ENCODE measurements around the gene ITCH. TPM values are rescaled to one million over a fixed set of nuclear protein-coding genes. Genes with fewer than 3 reads are reported as not detected.

ITCH gene
- total and polyA plus RNA-seq, 2 of the 8 experiments (the other 6 are each of a cell fraction or from before 2014, with no cell fraction given): 3.9 to 45.2 TPM

DNA sequence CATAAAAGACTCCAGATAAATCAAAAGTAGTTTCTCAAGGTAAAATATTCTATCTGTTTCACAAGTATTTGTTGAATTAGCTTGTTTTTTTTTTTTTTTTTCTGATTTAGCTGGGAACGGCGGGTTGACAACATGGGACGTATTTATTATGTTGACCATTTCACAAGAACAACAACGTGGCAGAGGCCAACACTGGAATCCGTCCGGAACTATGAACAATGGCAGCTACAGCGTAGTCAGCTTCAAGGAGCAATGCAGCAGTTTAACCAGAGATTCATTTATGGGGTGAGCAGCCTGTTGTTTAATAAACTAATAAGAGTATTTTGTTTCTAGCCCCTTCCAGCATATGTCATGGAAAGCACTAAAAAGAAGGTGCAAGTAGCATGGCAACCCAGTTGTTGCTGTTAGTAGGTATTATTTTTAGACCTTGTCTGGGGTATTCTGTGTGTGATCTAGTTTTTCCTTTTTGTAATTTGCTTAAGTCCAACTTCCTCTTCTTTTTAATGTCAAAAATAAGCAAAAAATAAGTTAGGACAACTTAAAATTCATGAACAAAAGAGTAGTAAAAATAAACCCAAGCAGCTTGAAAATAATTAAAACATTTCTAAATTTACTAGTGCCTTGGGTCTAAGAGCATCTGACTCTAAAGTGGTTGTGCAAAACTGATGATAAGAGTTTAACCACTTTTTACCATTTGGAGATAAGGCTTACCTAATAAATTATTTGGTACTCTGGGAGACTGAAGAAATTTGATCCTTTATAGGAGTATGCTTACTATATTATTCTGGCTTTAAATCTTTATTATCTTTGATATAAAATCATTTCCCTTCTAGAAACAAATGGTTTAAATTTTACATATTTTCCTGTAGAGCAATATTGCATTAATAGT, 82.3 kb downstream of the ITCH start (continued):
- TF ChIP-seq, protein P1, sequence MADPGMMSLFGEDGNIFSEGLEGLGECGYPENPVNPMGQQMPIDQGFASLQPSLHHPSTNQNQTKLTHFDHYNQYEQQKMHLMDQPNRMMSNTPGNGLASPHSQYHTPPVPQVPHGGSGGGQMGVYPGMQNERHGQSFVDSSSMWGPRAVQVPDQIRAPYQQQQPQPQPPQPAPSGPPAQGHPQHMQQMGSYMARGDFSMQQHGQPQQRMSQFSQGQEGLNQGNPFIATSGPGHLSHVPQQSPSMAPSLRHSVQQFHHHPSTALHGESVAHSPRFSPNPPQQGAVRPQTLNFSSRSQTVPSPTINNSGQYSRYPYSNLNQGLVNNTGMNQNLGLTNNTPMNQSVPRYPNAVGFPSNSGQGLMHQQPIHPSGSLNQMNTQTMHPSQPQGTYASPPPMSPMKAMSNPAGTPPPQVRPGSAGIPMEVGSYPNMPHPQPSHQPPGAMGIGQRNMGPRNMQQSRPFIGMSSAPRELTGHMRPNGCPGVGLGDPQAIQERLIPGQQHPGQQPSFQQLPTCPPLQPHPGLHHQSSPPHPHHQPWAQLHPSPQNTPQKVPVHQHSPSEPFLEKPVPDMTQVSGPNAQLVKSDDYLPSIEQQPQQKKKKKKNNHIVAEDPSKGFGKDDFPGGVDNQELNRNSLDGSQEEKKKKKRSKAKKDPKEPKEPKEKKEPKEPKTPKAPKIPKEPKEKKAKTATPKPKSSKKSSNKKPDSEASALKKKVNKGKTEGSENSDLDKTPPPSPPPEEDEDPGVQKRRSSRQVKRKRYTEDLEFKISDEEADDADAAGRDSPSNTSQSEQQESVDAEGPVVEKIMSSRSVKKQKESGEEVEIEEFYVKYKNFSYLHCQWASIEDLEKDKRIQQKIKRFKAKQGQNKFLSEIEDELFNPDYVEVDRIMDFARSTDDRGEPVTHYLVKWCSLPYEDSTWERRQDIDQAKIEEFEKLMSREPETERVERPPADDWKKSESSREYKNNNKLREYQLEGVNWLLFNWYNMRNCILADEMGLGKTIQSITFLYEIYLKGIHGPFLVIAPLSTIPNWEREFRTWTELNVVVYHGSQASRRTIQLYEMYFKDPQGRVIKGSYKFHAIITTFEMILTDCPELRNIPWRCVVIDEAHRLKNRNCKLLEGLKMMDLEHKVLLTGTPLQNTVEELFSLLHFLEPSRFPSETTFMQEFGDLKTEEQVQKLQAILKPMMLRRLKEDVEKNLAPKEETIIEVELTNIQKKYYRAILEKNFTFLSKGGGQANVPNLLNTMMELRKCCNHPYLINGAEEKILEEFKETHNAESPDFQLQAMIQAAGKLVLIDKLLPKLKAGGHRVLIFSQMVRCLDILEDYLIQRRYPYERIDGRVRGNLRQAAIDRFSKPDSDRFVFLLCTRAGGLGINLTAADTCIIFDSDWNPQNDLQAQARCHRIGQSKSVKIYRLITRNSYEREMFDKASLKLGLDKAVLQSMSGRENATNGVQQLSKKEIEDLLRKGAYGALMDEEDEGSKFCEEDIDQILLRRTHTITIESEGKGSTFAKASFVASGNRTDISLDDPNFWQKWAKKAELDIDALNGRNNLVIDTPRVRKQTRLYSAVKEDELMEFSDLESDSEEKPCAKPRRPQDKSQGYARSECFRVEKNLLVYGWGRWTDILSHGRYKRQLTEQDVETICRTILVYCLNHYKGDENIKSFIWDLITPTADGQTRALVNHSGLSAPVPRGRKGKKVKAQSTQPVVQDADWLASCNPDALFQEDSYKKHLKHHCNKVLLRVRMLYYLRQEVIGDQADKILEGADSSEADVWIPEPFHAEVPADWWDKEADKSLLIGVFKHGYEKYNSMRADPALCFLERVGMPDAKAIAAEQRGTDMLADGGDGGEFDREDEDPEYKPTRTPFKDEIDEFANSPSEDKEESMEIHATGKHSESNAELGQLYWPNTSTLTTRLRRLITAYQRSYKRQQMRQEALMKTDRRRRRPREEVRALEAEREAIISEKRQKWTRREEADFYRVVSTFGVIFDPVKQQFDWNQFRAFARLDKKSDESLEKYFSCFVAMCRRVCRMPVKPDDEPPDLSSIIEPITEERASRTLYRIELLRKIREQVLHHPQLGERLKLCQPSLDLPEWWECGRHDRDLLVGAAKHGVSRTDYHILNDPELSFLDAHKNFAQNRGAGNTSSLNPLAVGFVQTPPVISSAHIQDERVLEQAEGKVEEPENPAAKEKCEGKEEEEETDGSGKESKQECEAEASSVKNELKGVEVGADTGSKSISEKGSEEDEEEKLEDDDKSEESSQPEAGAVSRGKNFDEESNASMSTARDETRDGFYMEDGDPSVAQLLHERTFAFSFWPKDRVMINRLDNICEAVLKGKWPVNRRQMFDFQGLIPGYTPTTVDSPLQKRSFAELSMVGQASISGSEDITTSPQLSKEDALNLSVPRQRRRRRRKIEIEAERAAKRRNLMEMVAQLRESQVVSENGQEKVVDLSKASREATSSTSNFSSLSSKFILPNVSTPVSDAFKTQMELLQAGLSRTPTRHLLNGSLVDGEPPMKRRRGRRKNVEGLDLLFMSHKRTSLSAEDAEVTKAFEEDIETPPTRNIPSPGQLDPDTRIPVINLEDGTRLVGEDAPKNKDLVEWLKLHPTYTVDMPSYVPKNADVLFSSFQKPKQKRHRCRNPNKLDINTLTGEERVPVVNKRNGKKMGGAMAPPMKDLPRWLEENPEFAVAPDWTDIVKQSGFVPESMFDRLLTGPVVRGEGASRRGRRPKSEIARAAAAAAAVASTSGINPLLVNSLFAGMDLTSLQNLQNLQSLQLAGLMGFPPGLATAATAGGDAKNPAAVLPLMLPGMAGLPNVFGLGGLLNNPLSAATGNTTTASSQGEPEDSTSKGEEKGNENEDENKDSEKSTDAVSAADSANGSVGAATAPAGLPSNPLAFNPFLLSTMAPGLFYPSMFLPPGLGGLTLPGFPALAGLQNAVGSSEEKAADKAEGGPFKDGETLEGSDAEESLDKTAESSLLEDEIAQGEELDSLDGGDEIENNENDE (IDR thresholded peaks at IDR 0.05; ENCODE audit: insufficient replicate concordance, low read length): no peak
- TF ChIP-seq POLR2AphosphoS5 (IDR thresholded peaks at IDR 0.05; ENCODE audit: low read depth, low read length) (no peak), BCL11A (IDR thresholded peaks at IDR 0.05; ENCODE audit: low read depth in 2 of 2, low read length in 2 of 2) (no peak), CBX5 (IDR thresholded peaks at IDR 0.05; ENCODE audit: low read depth, low read length) (no peak), SP2 (IDR thresholded peaks at IDR 0.05; ENCODE audit: low read length) (no peak), CTBP2 (IDR thresholded peaks at IDR 0.05; ENCODE audit: borderline replicate concordance, insufficient read depth, insufficient read length, low read length) (no peak)
